H9 (cell line): ENCODE measurements around the gene GTPBP4. TPM values are rescaled to one million over a fixed set of nuclear protein-coding genes. Genes with fewer than 3 reads are reported as not detected.

Experiments
- DNase-seq: peaks from one replicate; pipeline ENCODE4 v3.0.0-alpha.2; 2017
- H2AFZ ChIP-seq: one replicate; pipeline ENCODE4 v1.6.1; 2013; ENCODE audit warnings: mild to moderate bottlenecking, low read length, control low read depth, moderate library complexity
- H2AK5ac ChIP-seq: 2 replicates; pipeline ENCODE4 v1.6.1; 2013; ENCODE audit warnings: low read length, control low read depth, mixed read lengths; ENCODE audit not compliant: insufficient read length
- H2BK120ac ChIP-seq: one replicate; pipeline ENCODE4 v1.6.1; 2013; ENCODE audit warnings: low read depth, mild to moderate bottlenecking, low read length, control low read depth, inconsistent platforms; ENCODE audit not compliant: poor library complexity, severe bottlenecking
- H2BK12ac ChIP-seq: 2 replicates; pipeline ENCODE4 v1.6.1; 2013; ENCODE audit warnings: low read length, control low read depth, mixed read lengths, low read depth; ENCODE audit not compliant: insufficient read length
- H2BK15ac ChIP-seq: 2 replicates; pipeline ENCODE4 v1.6.1; 2013; ENCODE audit warnings: low read depth, low read length, control low read depth
- H2BK20ac ChIP-seq: one replicate; pipeline ENCODE4 v1.6.1; 2013; ENCODE audit warnings: low read depth, mild to moderate bottlenecking, low read length, control low read depth, inconsistent platforms; ENCODE audit not compliant: poor library complexity, severe bottlenecking
- H2BK5ac ChIP-seq: 2 replicates; pipeline ENCODE4 v1.6.1; 2013; ENCODE audit warnings: low read length, control low read depth, mixed read lengths; ENCODE audit not compliant: insufficient read length
- H3K14ac ChIP-seq: 2 replicates; pipeline ENCODE4 v1.6.1; 2013; ENCODE audit warnings: low read length, control low read depth; ENCODE audit not compliant: insufficient read depth
- H3K18ac ChIP-seq: 2 replicates; pipeline ENCODE4 v1.6.1; 2013; ENCODE audit warnings: low read depth, mild to moderate bottlenecking, mixed read lengths, low read length, control low read depth; ENCODE audit not compliant: insufficient read length
- H3K23ac ChIP-seq: 2 replicates; pipeline ENCODE4 v1.6.1; 2013; ENCODE audit warnings: low read length, control low read depth, mixed read lengths, low read depth; ENCODE audit not compliant: insufficient read length
- H3K23me2 ChIP-seq: 2 replicates; pipeline ENCODE4 v1.6.1; 2013; ENCODE audit warnings: low read depth, mild to moderate bottlenecking, mixed read lengths, low read length, control low read depth; ENCODE audit not compliant: insufficient read length, poor library complexity, severe bottlenecking
- H3K27ac ChIP-seq: 2 replicates; pipeline ENCODE4 v1.5.1; 2013; ENCODE audit warnings: low read length, control low read depth, mixed read lengths, low read depth; ENCODE audit not compliant: insufficient read length
- H3K27me3 ChIP-seq: 2 replicates; pipeline ENCODE4 v1.6.1; 2013; ENCODE audit warnings: low read length, control low read depth, inconsistent platforms; ENCODE audit not compliant: insufficient read depth
- H3K4ac ChIP-seq: 2 replicates; pipeline ENCODE4 v1.6.1; 2013; ENCODE audit warnings: low read depth, mild to moderate bottlenecking, control low read depth, inconsistent platforms, low read length, moderate library complexity
- H3K4me1 ChIP-seq: 2 replicates; pipeline ENCODE4 v1.6.1; 2013; ENCODE audit warnings: low read length, control low read depth, inconsistent platforms; ENCODE audit not compliant: insufficient read depth
- H3K4me2 ChIP-seq: 2 replicates; pipeline ENCODE4 v1.6.1; 2013; ENCODE audit warnings: low read length, control low read depth, mixed read lengths; ENCODE audit not compliant: insufficient read length, insufficient read depth
- H3K56ac ChIP-seq: 2 replicates; pipeline ENCODE4 v1.6.1; 2013; ENCODE audit warnings: low read depth, mild to moderate bottlenecking, mixed read lengths, low read length, control low read depth; ENCODE audit not compliant: insufficient read length
- H3K79me1 ChIP-seq: 2 replicates; pipeline ENCODE4 v1.6.1; 2013; ENCODE audit warnings: low read depth, mild to moderate bottlenecking, moderate library complexity, low read length, control low read depth, inconsistent platforms; ENCODE audit not compliant: insufficient read depth, poor library complexity, severe bottlenecking
- H3K79me2 ChIP-seq: 2 replicates; pipeline ENCODE4 v1.6.1; 2013; ENCODE audit warnings: low read length, control low read depth, inconsistent platforms; ENCODE audit not compliant: insufficient read depth
- H3K9ac ChIP-seq: 2 replicates; pipeline ENCODE4 v1.6.1; 2013; ENCODE audit warnings: low read length, control low read depth, mixed read lengths; ENCODE audit not compliant: insufficient read length; ENCODE audit errors: extremely low read depth
- H3K9me3 ChIP-seq: one replicate; pipeline ENCODE4 v1.6.1; 2013; ENCODE audit warnings: low read depth, low read length, inconsistent platforms; ENCODE audit not compliant: control insufficient read depth
- H3T11ph ChIP-seq: one replicate; pipeline ENCODE4 v1.6.1; 2013; ENCODE audit warnings: mild to moderate bottlenecking, low read length, control low read depth, inconsistent platforms
- H4K20me1 ChIP-seq: one replicate; pipeline ENCODE4 v1.6.1; 2013; ENCODE audit not compliant: control insufficient read depth, insufficient read length, insufficient read depth
- H4K5ac ChIP-seq: 2 replicates; pipeline ENCODE4 v1.6.1; 2013; ENCODE audit warnings: low read depth, mild to moderate bottlenecking, mixed read lengths, low read length, control low read depth; ENCODE audit not compliant: insufficient read length
- H4K8ac ChIP-seq: replicated peaks from 2 replicates; pipeline ENCODE4 v1.6.1; 2013; ENCODE audit warnings: low read length, control low read depth, mixed read lengths, low read depth; ENCODE audit not compliant: insufficient read length
- H4K91ac ChIP-seq: 2 replicates; pipeline ENCODE4 v1.6.1; 2013; ENCODE audit warnings: low read depth, mild to moderate bottlenecking, moderate library complexity, mixed read lengths, low read length, control low read depth; ENCODE audit not compliant: insufficient read length
- H3K27ac Mint-ChIP-seq, 3 experiments: 2 replicates in 2 of 3; 3 replicates in 1 of 3; pipeline ENCODE4 v1.8.0; 2020 to 2021; ENCODE audit warnings: mixed read lengths in 3 of 3, mild to moderate bottlenecking in 1 of 3, moderate library complexity in 1 of 3
- H3K27me3 Mint-ChIP-seq: 2 replicates; pipeline ENCODE4 v1.8.0; 2021; ENCODE audit warnings: low read depth, mild to moderate bottlenecking, moderate library complexity, mixed read lengths
- H3K36me3 Mint-ChIP-seq, 3 experiments: 2 replicates in 2 of 3; 3 replicates in 1 of 3; pipeline ENCODE4 v1.8.0; 2020 to 2021; ENCODE audit warnings: low read depth in 3 of 3, mixed read lengths in 3 of 3; ENCODE audit not compliant: insufficient read depth in 1 of 3
- H3K4me1 Mint-ChIP-seq, 2 experiments: 2 replicates each; pipeline ENCODE4 v1.8.0; 2020; ENCODE audit warnings: mixed read lengths in 2 of 2
- H3K4me3 Mint-ChIP-seq, 2 experiments: 2 replicates in 1 of 2; 3 replicates in 1 of 2; pipeline ENCODE4 v1.8.0; 2020 to 2021; ENCODE audit warnings: mild to moderate bottlenecking in 2 of 2, mixed read lengths in 2 of 2, moderate library complexity in 1 of 2
- H3K9me3 Mint-ChIP-seq, 2 experiments: 2 replicates in 1 of 2; 3 replicates in 1 of 2; pipeline ENCODE4 v1.8.0; 2020; ENCODE audit warnings: mild to moderate bottlenecking in 2 of 2, mixed read lengths in 2 of 2, moderate library complexity in 1 of 2
- CTCF ChIP-seq: fragments of 200-600 bp; sonication (generic); conservative IDR thresholded peaks from 3 replicates; pipeline ENCODE4 v1.8.0; 2021; ENCODE audit warnings: antibody characterized with exemption, mild to moderate bottlenecking
- WGBS: extraction: QIAGEN DNeasy Blood & Tissue Kit; methylation state at CpG from one replicate; pipeline ENCODE4 v1.1.7; 2013; ENCODE audit warnings: missing lambda C conversion rate, low lambda C conversion rate, mixed read lengths; ENCODE audit not compliant: insufficient read length; ENCODE audit errors: extremely low coverage; 5-methylcytosine and 5-hydroxymethylcytosine counted together
- total RNA-seq: library from RNA; stranded (reverse); gene quantifications from 2 replicates; pipeline ENCODE4 v1.2.1, GENCODE V29; 2021

GTPBP4 gene
- total RNA-seq, 1 experiment from 2014 or later, result 134 TPM

GRCh38 chr10:974785-975074 is 13.5 kb upstream of the GTPBP4 start:
- H3K23me2 ChIP-seq, result no peaks in the 10 kb centered on the region
- H4K8ac ChIP-seq, result no peak overlapping the region
- no peaks in the 10 kb centered on the region for H4K20me1 ChIP-seq
- H2BK15ac ChIP-seq, result no peak overlapping the region
- H3K9me3 Mint-ChIP-seq, result peaks cover 17 to 24% of the 10 kb centered on the region in 2 experiments
- H3K56ac ChIP-seq, result no peak overlapping the region
- no peaks in the 10 kb centered on the region for H3K79me1 ChIP-seq
- H3K9me3 ChIP-seq, result peaks cover 11% of the 10 kb centered on the region
- H3K4me1 Mint-ChIP-seq, result peaks cover 10 to 23% of the 10 kb centered on the region in 2 experiments
- no peak overlapping the region for H2BK5ac ChIP-seq
- no peaks in the 10 kb centered on the region for H3K27me3 ChIP-seq
- TF ChIP-seq CTCF, result no peak
- H3K9ac ChIP-seq, result no peak overlapping the region
- H3T11ph ChIP-seq, result no peak overlapping the region
- no peak overlapping the region for H3K4ac ChIP-seq
- no peak overlapping the region for H2AK5ac ChIP-seq
- WGBS, result no CpG with 5 or more reads among the region's 5 CpGs
- no peaks in the 10 kb centered on the region for H3K4me1 ChIP-seq
- no peak overlapping the region for H4K91ac ChIP-seq
- H3K79me2 ChIP-seq, result no peaks in the 10 kb centered on the region
- no peak overlapping the region for H4K5ac ChIP-seq
- H2AFZ ChIP-seq, result no peak overlapping the region
- no peak overlapping the region for H3K18ac ChIP-seq
- no peak for DNase-seq
- H3K36me3 Mint-ChIP-seq, result peaks cover 13 to 22% (median 14%) of the 10 kb centered on the region in 3 experiments
- no peak overlapping the region for H2BK20ac ChIP-seq
- no peak overlapping the region; the same call in 1 of the 2 replicates for H3K14ac ChIP-seq
- no peak overlapping the region for H2BK12ac ChIP-seq
- no peak overlapping the region for H3K27ac ChIP-seq
- H3K4me3 Mint-ChIP-seq, result no peak overlapping the region
- no peak overlapping the region for H2BK120ac ChIP-seq
- H3K27ac Mint-ChIP-seq, result peak overlapping the region in 1 of 3 experiments; percentile 57; a peak in 2 of 7 replicates
- H3K4me2 ChIP-seq, result no peak overlapping the region
- H3K23ac ChIP-seq, result no peak overlapping the region
- peaks cover 2% of the 10 kb centered on the region for H3K27me3 Mint-ChIP-seq
